EH (cell line): ENCODE measurements around the gene GALNT12.

ENCODE experiments used
- DNase-seq: peaks from one replicate; pipeline ENCODE4 v3.0.0-alpha.2; 2015; ENCODE audit warnings: low read depth

The GALNT12 gene

DNA sequence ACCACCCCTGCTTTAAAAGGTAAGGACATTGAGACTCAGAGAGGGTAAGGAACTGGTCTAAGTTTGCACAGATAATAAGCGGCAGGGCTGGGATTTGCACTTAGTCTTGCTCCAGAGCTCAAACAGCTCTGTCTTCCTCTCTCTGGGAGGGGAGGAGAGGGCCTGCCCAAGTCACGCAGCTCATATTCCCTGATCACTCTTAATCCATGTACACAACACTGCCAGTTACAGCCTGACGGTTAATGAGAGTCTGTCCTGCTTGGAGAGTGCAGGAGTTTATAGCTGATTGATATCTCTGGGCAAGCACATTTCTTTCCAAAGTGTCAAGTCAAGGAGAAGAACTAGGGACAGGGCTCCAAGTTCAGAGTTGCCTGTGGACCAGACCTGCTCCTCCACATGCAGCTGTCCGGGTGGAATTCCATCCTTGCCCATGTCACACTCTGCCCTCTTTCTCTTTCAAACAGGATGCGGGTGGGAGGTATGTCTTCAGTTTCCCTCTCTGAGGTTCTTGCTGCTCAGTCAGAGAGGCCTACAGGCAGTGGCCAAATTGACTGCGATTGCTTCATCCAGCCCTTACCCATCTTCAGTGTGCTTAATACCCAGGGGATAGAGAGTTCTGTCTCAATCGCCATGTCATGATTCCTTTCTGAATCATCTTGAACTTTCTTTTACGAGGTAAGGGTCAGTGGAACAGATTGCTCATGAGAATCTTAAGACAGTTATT, 54.5 kb downstream of the GALNT12 start:
- peak; percentile 99 for DNase-seq

- peak; percentile 19 for DNase-seq
Observed at GRCh38 chr9:98862936-98863335, 55.5 kb downstream of the GALNT12 start.

DNA sequence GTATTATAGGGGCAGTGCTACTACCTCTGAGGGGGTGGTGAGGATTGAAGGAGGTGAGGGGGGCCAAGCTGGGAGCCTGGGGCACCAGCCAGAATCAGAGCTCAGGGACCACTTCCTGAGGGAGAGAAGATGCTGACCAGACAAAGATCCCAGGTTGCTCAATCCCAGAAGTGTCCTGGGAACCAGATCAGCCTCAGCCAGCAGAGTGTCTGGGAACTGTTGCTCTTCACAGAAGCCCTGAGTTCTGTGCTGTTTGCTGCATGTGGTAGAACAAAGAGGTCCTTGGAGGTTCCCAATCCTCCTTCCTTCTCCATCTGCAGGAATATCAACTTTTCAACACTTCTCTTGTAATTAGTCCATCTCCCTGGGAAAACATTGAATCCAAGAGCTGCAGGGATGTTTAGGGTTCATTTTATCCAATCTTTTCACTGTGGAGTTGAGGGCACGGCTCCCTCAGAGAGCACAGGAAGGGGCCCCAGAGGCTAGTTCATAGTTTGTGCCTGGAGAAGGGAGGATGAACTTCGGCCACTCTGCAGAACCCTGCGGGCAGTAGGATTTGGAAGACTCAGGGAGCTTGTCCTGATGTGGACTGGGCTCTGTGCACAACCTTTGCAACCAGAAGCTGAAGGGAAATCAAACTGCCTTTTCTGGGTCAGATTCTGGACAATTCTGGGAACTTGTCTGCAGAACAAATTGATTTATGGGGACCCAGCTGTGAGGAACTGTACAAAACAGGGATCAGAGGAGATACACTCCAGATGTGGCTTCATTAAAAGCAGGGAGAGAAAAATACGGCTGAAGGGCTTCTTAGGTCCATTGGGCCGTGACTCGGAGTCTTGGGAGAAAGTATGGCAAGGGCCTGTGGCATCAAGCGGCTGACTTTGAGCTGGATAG, 57.1 kb downstream of the GALNT12 start:
- DNase-seq, result peak; percentile 76

DNA sequence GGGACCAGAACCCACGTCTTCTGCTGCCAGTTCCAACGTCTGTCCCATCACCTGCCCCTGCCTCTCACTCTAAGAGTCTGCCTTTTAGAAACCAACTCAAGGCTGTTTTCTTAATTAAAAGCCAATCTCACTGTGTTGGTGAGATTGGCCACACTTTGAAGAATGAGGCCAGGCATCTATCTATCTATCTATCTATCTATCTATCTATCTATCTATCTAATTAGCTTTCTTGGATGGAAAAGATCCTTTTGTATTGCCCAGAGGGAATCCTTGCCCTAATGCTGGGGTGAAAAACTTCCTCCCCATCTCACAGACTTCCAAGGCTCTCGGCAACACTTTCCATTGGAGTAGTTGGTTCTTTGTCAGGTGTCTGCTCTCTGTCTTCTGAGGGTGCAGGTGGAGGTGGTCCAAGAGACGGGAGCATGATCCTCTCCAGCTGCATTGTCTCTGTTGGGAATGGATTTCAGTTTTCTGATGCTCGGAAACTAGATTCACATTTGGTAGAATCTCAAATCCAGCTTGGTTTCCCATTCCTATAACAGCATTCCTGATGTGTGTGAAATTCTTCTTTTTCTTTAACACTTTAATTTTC, 57.9 kb downstream of the GALNT12 start:
- DNase-seq, result no peak

GRCh38 chr9:98866435-98867102, 59.1 kb downstream of the GALNT12 start:
- DNase-seq, result peak; percentile 56

GRCh38 chr9:98867103-98867428, 59.6 kb downstream of the GALNT12 start:
- no peak for DNase-seq

- DNase-seq, result peak; percentile 97
Observed at GRCh38 chr9:98867429-98868168, 60.1 kb downstream of the GALNT12 start.

GRCh38 chr9:98869078-98869745, 61.7 kb downstream of the GALNT12 start:
- DNase-seq, result no peak

- DNase-seq, result no peak
Observed at GRCh38 chr9:98869866-98870265, 62.4 kb downstream of the GALNT12 start.

- DNase-seq, result no peak
Observed at GRCh38 chr9:98870782-98871557, 63.5 kb downstream of the GALNT12 start.

DNA sequence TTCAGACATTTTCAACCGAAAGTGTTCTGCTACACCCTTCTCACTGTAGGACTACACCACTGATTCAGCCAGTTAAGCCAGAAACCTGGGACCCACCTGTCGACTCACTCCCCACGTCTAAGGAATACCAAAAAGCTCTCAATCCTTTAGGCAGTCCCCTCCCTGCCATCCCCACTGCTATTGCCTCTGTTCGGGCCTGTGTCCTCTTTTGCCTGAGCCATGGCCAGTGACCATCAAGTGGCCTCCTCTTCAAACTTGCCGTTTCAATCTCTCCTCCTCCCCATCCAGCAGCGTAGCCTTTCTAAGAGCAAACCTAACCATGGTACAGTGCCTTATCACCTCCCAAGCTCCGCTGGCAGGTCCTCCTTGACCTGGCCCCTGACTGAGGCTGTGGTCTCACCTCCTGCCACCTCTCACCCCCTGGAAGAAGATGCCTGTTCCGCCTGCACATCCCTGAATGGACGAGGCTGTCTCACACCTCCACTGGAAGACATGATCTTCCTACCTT, 64.1 kb downstream of the GALNT12 start:
- DNase-seq, result no peak

DNA sequence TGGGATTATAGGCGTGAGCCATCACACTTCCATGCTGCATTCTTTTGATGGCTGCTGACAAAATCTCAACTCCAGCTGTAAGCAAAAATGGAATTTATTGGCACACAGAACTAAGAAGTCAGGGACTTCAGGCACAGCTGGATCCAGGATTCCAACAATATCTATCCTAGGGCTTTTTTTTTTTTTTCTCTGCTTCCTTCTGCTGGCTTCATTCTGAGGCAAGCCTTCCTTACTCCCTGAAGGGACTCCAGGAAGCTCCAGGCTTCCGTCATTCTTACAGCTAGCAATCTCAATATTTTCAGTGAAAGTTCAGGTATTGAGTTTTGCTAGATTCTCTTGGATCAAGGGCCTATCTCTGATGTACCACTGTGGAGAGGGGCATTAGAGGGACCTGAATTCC, 66.1 kb downstream of the GALNT12 start:
- no peak for DNase-seq

GRCh38 chr9:98873951-98874371, 66.5 kb downstream of the GALNT12 start:
- DNase-seq, result peak; percentile 73

GRCh38 chr9:98874721-98875255, 67.3 kb downstream of the GALNT12 start:
- DNase-seq, result no peak

DNA sequence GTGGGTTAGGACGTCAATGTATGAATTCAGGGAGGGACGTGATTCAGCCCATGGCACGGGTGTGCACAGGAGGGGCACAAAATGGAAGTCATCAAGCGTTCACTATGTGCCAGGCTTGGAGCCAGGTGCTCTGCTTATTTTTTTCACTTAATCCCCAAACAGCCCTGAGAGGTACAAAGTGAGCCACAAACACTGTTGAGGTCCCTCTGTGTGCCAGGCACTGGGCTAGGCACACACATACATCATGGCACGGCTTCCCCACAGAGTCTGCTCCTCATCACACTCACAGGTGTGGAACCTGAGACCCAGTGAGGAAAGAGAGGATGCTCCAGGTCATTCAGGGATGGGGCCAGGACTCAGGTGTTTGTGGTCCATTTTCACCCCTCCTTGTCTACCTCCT, 68.1 kb downstream of the GALNT12 start:
- no peak for DNase-seq

DNA sequence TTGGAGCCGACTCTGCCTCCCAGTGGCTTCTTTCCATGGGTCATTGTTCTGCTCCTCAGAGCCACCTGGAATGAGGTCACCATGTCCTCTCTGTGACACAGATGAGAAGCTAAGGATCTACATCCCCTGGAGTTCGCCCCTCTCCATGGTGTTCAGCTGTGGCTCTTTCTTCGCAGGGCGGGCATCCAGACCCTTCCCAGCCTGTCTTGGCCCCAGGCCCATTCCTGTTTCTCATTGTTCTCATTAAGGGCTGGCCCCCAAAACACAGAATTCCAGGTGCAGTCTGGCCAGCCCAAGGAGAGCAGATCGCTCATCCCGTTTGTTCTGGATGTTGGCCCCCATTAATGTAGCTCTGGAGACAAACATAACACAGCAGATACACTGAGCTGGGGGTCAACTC, 69.8 kb downstream of the GALNT12 start:
- DNase-seq, result no peak

DNA sequence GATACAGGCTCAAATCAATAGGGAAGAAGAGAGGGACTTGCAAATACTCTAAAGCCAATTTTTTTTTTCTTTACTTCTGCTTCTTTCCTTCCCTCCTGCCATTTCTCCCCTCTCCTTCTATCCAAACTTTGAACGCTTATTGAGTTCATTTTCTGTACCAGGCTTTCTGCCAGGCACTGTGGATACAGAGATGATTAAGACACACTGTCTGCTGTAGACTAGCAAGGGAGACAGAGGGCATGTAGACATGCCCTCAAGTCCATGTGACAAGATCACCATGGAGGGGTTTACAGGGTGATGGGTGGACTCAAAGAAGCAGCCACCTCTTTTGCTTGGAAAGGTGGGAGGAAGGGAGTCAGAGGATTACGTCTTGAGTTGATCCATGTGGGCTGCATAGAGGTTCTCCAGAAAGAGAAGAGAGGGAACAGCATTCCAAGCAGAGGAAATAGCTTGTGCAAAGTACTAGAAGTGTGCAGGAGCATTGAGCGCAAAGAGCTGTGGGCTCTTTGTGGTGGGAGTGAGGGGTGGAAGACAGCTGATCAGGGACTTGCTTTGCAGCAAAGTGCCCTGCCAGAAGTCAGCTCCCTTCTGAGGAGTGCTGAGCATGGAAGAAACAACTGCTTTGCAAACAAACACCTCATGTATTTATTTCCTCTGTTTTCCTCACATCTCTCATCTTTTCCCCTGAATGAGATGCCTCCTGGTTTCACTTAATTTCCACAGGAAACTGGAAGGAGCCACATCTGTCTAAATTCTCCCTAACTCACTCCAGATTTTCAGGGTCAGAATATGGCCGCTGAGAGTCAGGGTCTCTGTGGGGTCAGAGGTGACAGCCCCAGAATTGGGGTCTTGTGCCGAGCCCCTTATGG, 71.9 kb downstream of the GALNT12 start:
- DNase-seq, result no peak

DNA sequence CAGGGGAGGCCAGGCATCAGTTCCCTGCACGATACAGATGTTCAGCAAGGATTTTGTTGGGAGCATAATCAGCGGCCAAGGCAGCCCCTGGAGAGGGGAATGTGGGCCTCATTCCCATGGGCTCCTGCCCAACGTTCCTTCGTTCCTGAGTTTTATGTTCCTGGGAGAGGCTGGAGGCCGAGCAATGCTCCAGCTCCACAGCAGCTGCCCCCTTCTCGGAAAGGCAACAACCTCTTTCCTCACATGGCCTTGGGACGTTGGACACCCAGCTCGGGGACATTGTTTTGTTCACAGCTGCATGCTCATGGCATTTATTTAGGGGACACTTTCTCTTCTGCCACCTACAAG, 72.5 kb downstream of the GALNT12 start:
- no peak for DNase-seq
